Measurements from ENCODE around the gene SEMA3B.

The SEMA3B gene

GRCh38 chr3:50245251-50245745 lies 23.6 kb upstream of the SEMA3B start:
- Histone ChIP-seq H3K4me1 (ENCODE audit: insufficient read depth, low read length, poor library complexity, severe bottlenecking) (peaks cover 42% of the 10 kb centered on the region), H3K9me2 (replicated peaks; ENCODE audit: low read depth, low read length) (no peaks in the 10 kb centered on the region), H3K79me2 (ENCODE audit: insufficient read depth, low read length) (peaks cover 96% of the 10 kb centered on the region), H2AFZ (ENCODE audit: low read length) (no peak overlapping the region), H3K4me2 (ENCODE audit: low read depth, low read length, poor library complexity, severe bottlenecking) (peak overlapping the region; percentile 86), H3K4me3 (ENCODE audit: low read length, poor library complexity, severe bottlenecking) (peak overlapping the region; percentile 75), H3K36me3 (ENCODE audit: insufficient read depth, low read length) (peaks cover 33% of the 10 kb centered on the region; the same call in 1 of the 2 replicates), H3K9ac (ENCODE audit: low read depth, low read length, poor library complexity, severe bottlenecking) (peak overlapping the region; percentile 66), H4K20me1 (ENCODE audit: insufficient read depth, low read length, poor library complexity, severe bottlenecking) (peaks cover 95% of the 10 kb centered on the region), H3K27me3 (ENCODE audit: insufficient read depth, low read length, poor library complexity, severe bottlenecking) (no peaks in the 10 kb centered on the region), H3F3A (ENCODE audit: low read depth) (peaks cover 3% of the 10 kb centered on the region; the same call in 1 of the 2 replicates), H3K9me3 (ENCODE audit: insufficient read depth, low read depth, low read length) (no peaks in the 10 kb centered on the region)
- TF ChIP-seq, protein P1, sequence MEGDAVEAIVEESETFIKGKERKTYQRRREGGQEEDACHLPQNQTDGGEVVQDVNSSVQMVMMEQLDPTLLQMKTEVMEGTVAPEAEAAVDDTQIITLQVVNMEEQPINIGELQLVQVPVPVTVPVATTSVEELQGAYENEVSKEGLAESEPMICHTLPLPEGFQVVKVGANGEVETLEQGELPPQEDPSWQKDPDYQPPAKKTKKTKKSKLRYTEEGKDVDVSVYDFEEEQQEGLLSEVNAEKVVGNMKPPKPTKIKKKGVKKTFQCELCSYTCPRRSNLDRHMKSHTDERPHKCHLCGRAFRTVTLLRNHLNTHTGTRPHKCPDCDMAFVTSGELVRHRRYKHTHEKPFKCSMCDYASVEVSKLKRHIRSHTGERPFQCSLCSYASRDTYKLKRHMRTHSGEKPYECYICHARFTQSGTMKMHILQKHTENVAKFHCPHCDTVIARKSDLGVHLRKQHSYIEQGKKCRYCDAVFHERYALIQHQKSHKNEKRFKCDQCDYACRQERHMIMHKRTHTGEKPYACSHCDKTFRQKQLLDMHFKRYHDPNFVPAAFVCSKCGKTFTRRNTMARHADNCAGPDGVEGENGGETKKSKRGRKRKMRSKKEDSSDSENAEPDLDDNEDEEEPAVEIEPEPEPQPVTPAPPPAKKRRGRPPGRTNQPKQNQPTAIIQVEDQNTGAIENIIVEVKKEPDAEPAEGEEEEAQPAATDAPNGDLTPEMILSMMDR (conservative IDR thresholded peaks at IDR 0.05; ENCODE audit: low read length): no peak
- no peak for TF ChIP-seq EZH2phosphoT487 (IDR thresholded peaks at IDR 0.05; ENCODE audit: borderline replicate concordance)

DNA sequence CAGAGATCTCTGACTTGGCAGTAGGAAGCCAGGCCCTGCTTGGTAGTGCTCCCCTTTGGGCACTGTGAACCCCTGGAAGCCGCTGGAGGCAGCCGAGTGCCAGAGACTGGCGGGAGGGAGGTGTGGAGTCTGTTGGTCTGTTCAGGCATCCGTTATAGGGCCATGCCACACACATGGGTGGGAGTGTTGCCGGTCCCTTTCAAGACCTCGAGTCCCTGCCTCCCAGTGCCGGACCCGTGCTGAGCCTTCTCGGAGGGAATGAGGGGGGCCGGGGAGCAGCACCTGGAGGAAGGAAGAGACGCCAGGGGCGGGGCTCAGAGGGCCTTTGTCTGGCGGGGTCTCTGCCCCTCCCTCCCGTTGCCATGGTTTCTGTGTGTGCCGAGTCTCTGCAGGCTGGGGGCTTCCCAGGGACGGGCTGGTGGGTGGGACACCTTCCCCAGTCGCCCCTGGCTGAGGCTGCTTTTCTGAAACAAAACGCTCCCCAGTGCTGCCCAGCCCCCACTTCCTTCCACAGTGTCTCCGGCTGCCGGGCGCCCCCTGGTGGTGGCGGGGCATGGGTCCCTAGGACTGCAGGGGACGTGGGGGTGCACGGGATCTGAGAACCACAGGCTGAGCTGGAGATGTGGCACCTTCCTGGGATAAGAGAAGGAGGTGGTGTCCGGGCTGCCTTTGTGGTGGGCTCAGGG lies 23.0 kb upstream of the SEMA3B start:
- Histone ChIP-seq H3F3A (ENCODE audit: low read depth) (peaks cover 3% of the 10 kb centered on the region; the same call in 1 of the 2 replicates), H3K4me1 (ENCODE audit: insufficient read depth, low read length, poor library complexity, severe bottlenecking) (peaks cover 42% of the 10 kb centered on the region), H3K9me2 (replicated peaks; ENCODE audit: low read depth, low read length) (no peaks in the 10 kb centered on the region), H2AFZ (ENCODE audit: low read length) (no peak overlapping the region), H3K4me3 (ENCODE audit: low read length, poor library complexity, severe bottlenecking) (peak overlapping the region; percentile 75), H4K20me1 (ENCODE audit: insufficient read depth, low read length, poor library complexity, severe bottlenecking) (peaks cover 95% of the 10 kb centered on the region), H3K79me2 (ENCODE audit: insufficient read depth, low read length) (peaks cover 96% of the 10 kb centered on the region), H3K36me3 (ENCODE audit: insufficient read depth, low read length) (peaks cover 38% of the 10 kb centered on the region; the same call in 1 of the 2 replicates), H3K27me3 (ENCODE audit: insufficient read depth, low read length, poor library complexity, severe bottlenecking) (no peaks in the 10 kb centered on the region), H3K9ac (ENCODE audit: low read depth, low read length, poor library complexity, severe bottlenecking) (peak overlapping the region; percentile 66), H3K4me2 (ENCODE audit: low read depth, low read length, poor library complexity, severe bottlenecking) (peak overlapping the region; percentile 86), H3K9me3 (ENCODE audit: insufficient read depth, low read depth, low read length) (no peaks in the 10 kb centered on the region)
- no peak for TF ChIP-seq EZH2phosphoT487 (IDR thresholded peaks at IDR 0.05; ENCODE audit: borderline replicate concordance)
- TF ChIP-seq, protein P1 (conservative IDR thresholded peaks at IDR 0.05; ENCODE audit: low read length): peak; percentile 93

GRCh38 chr3:50246517-50246954 lies 22.4 kb upstream of the SEMA3B start:
- H3K4me3 ChIP-seq (ENCODE audit: low read length, poor library complexity, severe bottlenecking): peak overlapping the region; percentile 75
- peaks cover 42% of the 10 kb centered on the region for H3K4me1 ChIP-seq (ENCODE audit: insufficient read depth, low read length, poor library complexity, severe bottlenecking)
- H3K4me2 ChIP-seq (ENCODE audit: low read depth, low read length, poor library complexity, severe bottlenecking): peak overlapping the region; percentile 86
- H3K79me2 ChIP-seq (ENCODE audit: insufficient read depth, low read length): peaks cover 96% of the 10 kb centered on the region
- peaks cover 43% of the 10 kb centered on the region; the same call in 1 of the 2 replicates for H3K36me3 ChIP-seq (ENCODE audit: insufficient read depth, low read length)
- peaks cover 95% of the 10 kb centered on the region for H4K20me1 ChIP-seq (ENCODE audit: insufficient read depth, low read length, poor library complexity, severe bottlenecking)
- H3K9me3 ChIP-seq (ENCODE audit: insufficient read depth, low read depth, low read length): no peaks in the 10 kb centered on the region
- peak overlapping the region; percentile 66 for H3K9ac ChIP-seq (ENCODE audit: low read depth, low read length, poor library complexity, severe bottlenecking)
- no peaks in the 10 kb centered on the region for H3K9me2 ChIP-seq (replicated peaks; ENCODE audit: low read depth, low read length)
- TF ChIP-seq EZH2phosphoT487 (IDR thresholded peaks at IDR 0.05; ENCODE audit: borderline replicate concordance): no peak
- TF ChIP-seq, protein P1 (conservative IDR thresholded peaks at IDR 0.05; ENCODE audit: low read length): no peak
- no peak overlapping the region for H2AFZ ChIP-seq (ENCODE audit: low read length)
- peaks cover 3% of the 10 kb centered on the region; the same call in 1 of the 2 replicates for H3F3A ChIP-seq (ENCODE audit: low read depth)
- no peaks in the 10 kb centered on the region for H3K27me3 ChIP-seq (ENCODE audit: insufficient read depth, low read length, poor library complexity, severe bottlenecking)
